Activated CD4-positive, alpha-beta T cell treated with anti-CD3 and anti-CD28 coated beads, Interleukin-2, Interleukin-6, amounts not matched to agents 100 ng/mL and 50 ng/mL, durations not matched to agents 16 hours and 8 hours (primary cell): ENCODE measurements around the gene GSC.
"Not testable (repeated sequence)": the region's sequence is repeated elsewhere in the genome, so short reads cannot be mapped to it uniquely, and the experiment has no call there.

Experiments used
- DNase-seq: peaks from one replicate; pipeline ENCODE4 v3.0.0-alpha.2; 2020

Gene GSC

DNA sequence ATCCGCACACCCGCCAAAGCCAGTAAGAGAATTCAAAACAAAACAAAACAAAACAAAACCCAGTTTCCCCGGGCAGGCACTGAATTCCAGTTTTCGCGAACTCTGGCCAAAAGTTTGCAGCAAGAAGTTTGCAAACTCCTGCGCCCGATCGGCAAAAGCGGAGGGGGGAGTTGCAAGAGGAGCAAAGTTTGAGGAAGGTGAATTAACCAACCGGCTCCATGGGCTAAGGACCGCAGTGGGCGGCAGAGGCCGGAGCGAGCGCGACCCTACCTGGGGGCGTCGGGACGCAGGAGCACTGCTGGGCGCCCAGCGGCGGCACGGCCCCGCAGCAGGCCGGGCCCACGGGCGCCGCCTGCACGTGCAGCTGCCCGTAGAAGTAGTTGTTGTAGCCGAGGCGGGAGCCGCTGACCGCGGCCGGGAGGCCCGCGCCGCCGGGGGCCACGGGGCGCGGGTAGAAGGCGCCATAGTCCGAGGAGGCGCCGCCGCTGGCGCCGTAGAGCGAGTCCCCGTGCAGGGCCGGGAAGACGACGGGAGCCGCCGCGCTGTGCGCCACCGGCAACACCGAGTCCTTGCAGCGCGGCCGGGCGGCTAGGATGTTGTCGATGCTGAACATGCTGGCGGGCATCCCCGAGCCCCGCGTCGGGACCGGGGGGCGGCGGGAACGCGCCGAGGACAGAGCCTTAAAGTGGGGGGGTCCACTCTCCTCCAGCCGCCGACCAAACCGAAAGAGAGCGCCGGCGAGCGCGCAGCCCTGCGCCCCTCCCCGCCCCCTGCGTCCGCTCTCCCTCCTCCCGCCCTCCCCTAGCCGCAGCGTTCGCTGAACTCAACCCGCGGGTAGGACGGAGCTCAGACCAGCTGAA is at the start of gene GSC:
Gene GSC (minus strand): TSS at position 723 of the 860 bp plus-strand sequence. CDS start 98 bp downstream, at position 625.
- DNase-seq, result peak; percentile 31

DNA sequence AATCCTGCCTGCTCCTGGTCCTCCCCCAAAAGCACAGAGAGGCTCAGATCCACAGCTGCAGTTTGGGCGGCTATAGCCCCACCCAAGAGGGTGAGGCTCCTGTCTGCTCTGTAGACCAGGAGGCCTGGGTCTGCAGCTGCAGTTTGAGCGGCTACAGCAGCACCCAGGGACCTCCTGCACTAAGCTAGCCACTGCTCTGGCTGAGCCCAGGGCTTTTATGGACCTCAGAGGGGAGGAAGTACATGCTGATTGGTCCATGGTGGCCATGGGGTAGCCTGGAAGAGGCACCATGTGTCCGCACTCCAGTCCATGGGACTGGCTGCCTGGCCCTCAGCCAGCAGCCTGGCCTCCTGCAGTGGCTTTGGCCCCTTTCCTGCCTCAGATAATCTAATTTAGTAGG is 49.6 kb upstream of the GSC start:
- DNase-seq, result no peak

DNA sequence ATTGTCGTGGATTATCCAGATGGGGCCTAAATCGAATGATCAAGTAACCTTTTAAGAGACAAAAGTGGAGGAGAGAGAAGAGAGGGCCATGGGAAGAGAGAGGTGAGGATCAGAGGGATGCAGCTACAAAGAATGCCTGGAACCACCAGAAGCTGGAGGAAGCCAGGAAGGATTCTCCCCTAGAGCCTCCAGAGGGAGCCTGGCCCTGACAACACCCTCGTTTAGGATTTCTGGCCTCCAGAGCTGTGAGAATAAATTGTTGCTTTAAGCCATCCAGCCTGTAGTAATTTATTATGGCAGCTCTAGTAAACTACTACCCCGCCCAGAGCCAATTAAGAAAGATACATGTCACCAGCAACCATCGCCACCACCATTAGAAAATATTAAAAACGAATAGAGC is 46.2 kb upstream of the GSC start:
- DNase-seq, result no peak

DNA sequence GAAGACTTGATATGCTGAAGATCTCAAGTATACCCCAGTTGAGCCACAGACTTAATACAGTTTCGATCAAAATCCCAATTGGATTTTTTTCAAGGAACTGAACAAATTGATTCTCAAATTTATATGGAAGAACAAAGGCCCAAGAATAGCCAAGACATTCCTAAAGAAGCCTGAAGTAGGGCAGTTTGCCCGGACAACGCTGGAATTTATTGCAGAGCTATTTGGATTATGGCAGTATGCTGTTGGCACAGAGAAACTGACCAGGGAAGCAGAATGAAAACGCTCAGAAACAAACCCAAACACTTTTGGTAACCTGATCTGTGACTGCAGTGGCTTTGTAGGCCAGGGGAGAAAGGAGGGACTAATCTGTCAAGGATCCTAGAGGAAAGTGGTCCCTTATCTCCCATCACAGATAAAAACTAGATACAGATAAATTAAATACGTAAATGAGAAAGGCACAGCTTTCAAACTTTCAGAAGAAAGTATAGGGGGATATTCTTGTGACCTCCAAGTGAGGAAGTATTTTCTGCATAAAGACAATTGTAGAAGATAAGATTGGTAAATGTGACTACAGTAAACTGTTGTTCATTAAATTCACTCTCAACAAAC is 35.9 kb upstream of the GSC start:
- no peak for DNase-seq

DNA sequence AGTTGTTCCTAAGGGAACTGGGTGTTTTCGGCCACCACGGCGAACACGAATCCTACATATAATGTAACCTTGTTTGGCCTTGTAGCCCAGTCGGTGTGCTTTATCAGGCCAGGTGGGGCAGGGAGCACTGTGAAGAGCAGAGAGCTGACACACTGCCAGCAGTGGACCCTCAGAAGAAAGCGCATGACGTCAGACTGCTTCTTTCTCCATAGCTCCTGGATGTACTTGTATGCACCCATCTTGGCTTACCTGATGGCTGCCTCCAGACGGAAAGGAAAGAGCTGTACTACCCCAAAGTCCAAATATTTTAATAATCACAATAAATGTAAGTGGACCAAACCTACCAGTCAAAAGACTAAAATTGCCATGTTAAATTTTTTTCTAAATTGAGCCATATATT is 31.3 kb upstream of the GSC start:
- no peak for DNase-seq

DNA sequence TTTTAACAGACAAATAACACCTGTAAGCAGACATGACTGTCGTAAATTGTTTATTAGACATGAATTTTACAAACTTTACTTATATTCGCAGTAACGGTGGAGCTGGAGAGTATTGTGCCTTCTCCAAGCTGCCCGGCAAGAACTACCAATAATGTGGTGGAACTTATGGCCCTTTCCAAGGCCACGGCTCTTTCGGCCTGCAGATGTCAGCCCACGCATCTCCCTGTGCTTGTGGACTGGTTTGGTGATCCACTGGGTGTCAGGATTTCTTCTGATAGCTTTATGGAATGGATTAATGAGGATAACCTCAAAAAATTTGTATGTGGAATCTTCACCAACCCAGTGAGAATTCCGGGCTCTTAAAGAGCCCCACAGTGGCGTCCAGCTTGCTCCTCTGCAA is 30.9 kb upstream of the GSC start:
- not testable (repeated sequence) for DNase-seq

DNA sequence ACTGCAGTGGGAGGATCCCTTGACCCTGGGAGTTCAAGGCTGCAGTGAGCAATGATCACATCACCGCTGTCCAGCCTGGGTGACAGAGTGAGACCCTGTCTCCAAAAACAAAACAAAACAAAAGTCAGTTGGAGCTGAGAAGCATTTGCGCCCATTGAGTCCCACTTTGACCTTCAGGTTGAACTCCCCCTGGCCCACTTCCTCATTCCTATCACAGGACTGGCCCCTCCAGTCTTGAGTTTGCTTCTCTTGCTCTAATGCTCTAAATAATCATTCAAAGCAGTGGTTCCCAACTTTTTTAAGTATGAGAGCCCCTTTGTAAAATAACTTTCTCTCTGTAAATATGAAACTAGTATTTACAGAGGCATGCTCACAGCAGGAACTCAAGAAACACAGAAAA is 28.0 kb upstream of the GSC start:
- DNase-seq, result no peak

DNA sequence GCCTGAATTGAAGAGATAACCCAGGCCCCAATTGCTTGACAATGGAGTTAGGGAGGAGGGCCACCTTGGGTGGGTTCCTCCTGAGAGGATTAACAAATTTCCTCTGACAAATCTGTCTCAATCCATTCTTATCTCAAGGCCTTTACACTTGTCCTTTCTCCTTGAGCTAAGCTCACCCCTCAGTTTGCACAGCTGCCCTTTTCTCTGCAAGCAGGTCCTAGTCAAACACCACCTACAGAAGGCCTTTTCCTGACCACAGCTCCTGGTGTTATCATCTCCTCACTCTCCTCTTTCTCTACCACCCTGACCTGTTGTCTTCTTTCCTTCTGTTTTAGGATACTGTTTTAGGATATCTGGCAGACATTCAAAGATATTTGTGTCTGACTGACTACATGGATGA is 26.4 kb upstream of the GSC start:
- DNase-seq, result no peak

DNA sequence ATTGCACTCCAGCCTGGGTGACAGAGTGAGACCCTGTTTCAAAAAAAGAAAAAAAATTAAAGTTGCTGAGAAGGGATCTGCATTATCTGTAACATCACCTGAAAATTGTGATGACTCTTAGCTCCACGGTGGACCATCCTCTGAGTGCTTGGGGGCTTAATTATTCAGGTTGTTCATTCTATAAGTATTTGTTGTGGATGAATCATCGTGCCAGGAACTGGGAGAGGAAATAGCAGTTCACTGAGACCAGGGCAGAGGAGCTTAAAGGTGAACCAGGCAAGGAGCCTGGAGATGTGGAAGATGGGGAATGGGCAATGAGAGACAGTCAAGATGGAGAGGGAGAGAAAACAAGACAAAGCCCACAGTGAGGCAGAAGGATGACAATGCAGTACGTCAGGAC is 25.5 kb upstream of the GSC start:
- DNase-seq, result no peak

DNA sequence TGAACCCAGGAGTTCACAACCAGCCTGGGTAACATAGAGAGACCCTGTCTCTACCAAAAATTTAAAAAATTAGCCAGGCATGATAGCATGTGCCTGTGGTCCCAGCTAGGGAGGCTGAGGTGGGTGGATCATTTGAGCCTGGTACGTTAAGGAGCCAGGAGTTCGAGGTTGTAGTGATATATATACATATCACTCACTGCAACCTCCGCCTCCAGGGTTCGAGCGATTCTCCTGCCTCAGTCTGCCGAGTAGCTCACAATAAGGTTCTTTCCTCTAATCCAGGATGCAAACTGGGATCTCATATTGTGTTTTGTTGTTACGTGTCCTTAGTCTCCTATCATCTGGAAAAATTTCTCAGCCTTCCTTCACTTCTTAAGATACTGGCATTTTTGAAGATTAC is 24.0 kb upstream of the GSC start:
- DNase-seq, result no peak

DNA sequence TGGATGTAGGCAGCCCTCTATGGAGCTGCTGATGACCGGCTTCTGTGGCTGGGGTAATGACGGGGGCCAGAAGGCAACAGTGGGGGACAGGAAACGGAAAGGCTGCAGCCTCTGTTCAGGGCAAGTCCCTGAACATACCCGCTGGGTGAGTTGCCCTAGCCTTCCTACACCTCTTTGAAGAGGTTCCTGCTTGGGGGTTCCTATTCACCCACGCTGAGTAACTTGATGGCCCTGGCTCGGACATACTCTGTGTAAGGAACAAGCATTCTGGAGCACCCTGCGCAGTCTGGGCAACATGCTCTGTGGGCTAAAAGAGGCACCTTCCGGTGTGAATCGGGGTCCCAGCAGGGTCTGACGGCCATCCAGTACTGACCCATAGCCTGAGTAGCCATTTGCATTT is 17.7 kb upstream of the GSC start:
- no peak for DNase-seq

DNA sequence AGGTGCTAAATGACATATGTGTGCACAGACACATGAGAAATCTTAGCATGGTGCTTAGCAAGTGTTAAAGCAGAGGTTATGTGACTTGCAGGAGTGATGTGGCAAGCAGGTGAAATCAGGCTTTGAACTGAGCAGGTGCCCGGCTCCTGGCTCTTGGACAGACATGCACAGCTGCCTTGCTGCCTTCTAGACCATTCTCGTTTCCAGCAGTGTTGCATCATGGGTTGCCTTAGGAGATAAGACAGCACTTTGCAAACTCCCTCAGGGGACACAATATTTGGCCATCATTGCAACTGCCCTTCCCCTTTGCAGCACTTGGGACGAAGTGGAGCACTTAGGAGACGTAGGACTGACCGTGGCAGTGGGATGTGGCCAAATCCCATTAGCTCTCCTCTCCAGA is 17.2 kb upstream of the GSC start:
- DNase-seq, result no peak

DNA sequence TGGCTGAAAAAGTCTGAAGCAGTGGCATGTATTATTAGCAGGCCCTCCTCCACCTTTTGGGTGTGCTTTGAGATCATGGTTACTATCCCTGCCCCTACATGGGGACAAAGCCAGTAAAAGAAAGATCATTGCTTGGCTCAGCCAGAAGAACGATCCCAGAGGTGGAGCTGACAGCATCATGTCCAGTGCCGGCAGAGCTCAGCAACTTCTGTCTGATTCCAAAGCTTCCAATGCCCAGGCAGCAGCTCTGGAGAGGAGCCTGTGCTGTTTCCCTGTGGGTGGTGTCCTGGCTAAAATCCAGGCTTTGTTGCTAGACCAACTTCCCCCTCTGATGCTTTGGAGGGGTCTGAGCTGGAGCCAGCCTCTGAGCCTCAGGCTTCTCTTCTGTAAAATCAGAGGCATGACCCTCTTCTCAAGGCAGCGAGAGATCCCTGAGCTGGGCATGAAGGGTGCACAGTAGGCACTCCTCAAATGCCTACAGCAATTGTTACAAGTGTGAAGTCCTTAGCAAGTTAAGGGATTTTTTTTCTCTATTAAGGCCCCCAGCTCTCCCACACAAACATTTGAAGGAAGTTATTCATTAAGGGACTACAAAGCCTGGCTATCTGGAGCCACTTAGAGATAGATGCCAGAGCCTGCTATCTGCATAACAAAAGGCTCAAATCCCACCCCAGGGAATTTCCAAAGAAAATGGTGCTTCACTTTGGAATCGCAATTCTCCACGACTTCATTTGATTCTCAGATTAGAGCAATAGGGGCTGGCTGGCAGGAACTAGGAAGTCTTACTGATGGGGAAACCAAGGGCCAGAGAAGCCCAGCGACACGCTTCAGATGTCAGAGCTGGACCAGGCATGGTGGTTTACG is 10.9 kb upstream of the GSC start:
- no peak for DNase-seq

DNA sequence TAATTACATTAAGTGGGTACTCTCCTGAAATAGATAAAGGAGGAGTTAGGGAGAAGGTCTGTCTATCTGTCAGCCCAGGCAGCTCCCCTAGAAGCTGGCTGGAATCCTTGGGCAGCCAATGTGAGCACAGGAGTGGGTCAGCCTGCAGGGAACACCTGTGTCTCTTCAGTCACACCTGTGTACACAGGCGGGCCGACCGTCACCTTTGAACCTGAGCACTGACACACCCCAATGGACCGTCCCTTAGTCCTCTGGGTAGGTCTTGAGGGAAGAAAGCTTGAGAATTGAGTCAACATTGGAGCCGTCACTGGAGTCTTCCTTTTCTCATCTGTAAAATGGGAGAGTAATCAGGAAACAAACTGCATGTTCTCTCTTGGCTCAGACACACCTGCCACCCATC is 9.8 kb upstream of the GSC start:
- DNase-seq, result no peak

DNA sequence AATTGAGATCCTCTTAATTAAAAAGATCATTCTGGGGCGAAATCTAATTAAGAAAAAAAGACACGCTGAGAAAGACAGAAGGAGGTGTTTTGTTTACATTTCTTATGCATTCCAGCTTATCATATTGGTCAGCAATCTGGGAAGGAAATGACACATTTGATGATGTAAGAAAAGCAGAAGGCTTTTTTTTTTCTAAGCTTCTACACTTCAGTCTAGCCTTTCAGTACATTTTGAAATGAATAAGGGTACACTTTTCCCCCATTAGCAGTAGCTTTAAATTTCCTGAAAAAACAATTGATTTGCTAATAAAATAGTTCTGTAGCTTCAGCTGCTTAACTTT is 5.9 kb upstream of the GSC start:
- DNase-seq, result no peak

DNA sequence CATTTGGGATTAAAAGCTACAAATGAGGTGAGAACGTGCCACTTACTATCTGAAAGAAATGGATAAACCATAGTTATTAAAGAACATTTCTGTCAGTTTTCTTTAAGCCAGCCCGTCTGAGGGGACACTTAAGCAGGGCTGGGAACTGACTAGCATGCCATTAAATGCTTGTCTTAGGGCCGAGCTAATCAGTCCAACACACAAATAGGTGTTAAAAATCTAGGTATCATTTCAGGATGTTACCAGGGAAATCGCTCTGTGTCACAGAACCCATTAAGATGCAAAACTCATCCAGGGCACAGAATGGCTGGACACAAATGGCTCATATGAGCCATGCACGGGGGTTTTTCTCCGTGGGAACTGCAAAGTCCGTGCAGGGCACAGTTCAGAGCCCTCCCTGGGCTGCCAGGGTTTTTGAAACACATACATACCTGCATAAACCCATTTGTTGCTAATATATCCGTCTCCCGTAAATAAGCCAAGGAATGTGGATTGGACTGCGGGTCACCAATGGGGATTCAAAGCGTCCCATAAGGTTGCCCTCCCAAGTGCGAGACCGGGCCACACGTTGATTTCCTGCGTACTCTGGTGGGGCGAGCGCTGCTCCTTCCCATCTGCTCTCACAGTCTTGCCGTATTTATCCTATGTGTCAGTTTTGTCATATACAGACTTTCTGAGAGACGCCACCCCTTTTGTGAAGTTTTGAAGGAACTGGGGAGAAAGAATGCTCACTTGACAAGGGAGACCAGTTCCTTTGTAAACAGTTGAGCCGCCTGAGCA is 5.4 kb upstream of the GSC start:
- DNase-seq, result no peak

DNA sequence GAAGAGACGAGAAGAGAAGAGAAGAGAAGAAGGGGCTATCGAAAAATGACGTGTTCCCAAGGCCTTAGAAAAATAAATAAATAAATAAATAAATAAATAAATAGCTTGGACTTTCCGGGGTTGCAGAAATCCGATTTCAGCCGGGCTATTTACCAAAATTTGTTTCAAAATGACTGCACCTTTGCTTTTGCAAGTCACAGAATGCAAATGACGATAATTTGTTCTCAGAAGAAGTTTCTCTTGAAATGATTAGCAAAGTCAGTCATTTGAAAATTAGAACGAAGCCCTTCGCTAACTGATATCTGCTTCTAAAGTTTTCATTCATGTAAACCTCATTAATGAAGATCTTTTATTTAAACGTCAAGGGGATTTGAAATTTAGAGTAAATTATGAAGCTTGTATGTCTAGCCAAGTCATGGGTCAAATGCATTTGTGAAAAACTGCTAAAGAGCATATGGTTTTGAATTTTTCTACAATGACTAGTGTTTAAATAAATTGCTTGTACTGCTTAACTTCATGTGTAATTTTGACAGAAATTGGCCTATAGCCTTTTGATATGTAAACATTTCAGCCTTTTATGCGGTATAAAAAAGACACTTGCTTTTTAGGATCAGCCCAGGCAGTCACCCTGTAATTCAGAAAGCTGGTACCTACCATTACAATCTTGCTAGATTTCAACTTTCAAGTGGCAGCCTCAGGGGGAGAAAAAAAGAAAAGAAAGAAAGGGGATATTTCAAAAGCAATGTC is 4.6 kb upstream of the GSC start:
- DNase-seq, result no peak

DNA sequence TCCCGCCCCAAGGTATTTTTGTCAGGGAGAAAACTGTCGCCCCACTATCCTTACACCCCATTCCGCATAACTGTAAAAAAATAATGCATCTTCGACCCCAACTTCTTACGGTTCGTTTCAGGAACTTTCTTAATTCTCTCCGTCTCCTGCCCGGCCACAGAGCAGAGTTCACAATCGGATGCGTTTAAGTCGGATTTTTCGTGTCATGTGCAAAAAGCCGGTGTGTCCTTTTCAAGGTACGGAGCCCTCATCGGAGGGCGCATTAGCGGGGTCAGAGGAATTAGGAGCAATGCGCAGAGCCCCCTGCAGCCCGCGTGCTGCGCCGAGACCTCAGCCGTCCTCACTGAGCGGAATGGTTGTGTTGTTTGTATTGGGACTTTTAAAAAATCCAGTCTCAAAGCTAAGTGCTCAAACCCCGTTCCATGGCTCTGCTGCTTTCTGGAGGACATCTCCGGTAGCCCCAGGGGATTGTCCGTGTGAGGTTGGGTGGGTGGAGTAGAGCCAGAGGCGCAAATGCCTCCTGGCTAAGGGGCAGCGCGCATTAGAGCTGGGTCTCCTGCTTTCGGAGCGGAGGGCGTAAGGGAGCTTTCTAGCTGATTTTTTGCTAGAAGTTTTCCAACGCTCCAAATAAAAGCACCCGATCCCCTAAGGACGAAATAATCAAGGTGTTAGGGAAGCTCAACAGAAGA is 3.9 kb upstream of the GSC start:
- DNase-seq, result no peak

DNA sequence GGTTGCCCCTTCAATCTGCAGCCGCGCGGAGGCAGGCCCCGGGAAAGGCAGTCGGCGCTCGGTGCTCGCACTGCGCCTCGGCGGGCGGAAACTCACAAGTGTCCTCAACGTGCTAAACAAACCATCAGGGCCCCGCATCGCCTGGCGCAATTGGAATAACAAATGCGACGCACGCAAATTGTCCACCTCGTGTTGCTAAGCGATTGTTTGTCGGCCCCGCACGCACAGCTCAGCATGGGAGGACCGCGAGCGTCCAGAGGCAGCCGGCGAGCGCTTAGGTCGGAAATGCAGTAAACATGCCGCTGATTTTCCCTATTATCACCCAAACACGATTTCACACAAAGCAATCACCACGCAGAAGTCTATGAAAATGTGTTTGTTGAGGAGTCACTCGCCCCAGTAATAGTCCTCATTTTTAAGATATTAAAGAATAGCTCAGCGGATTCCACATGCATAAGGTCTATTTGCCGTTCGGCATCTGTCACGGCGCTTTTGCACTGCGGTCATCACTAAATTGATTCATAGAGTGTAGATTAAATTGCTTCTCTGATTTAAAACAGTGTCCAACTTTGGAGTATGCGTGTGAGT is 3.2 kb upstream of the GSC start:
- DNase-seq, result no peak

DNA sequence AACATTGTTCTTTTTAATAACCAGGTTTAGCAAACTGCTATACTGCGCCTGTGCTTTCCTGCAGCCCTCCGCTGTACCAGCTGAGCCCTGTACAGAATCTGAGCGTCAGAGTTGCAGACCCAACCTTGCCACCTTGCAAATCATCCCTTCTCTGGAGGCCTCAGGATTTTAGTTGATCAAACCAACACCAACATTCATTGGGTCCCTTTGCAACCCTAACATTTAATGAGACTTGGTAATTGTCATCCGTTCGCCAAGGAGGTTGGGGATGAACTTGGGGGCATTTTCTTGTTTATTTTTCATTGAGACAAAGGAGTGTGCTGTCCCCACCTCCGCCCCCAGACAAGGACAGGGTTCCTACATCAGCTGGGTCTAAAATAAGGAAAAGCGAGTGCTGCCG is 2.6 kb upstream of the GSC start:
- no peak for DNase-seq

DNA sequence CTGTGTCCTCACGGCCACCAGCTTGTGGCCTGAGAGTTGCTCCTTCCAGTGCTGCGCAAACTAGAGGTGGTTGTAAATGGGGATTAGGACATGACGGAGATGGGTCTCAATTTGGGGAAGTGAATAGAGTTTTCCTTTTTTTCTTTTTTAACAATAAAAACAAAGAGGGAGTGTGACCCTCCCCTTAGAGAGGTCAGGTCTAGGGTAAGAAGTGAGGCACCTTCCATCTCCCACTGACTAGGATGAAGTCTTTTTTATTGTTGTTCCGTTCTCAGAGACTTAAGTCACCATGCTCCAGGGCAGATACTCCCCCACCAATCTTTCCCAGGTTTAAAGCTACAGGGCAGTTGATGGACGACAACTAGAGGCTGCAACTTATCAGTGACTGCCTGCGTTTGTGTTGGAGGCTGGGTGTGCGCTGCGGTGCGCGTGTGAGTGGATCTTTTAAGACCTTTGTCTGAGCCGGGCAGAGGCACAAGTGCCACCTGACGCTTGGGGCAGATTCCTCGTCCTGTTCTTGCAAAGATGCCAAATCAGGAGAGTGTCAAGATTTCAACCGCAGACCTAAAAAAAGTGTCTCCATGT is 2.1 kb upstream of the GSC start:
- DNase-seq, result no peak
